CMK (cell line): ENCODE results near the gene MRAS.
"Not testable (repeated sequence)": the region's sequence is repeated elsewhere in the genome, so short reads cannot be mapped to it uniquely, and the experiment has no call there.

Source experiments
- DNase-seq: peaks from one replicate; pipeline ENCODE4 v3.0.0-alpha.2; 2010; ENCODE audit warnings: low read depth

Gene MRAS

DNA sequence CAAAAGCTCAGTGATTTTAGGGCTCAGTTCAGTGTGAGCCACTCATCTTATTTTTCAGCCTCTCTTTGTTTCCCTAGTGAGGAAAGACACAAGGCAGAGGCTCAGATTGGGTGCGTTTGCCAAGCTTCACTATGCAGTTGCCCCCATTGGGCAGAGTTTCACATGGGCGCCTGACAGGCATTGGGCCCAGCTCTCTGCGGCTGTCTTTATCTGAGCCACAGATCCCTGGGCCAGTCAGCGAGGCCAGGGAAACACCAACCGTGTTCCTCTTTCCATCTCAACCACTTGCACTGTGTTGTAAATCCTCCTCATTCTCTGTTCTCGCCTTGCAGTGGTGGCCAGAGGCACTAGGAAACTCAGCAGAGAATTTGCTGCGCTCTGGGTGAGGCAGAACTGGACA, 96.9 kb downstream of the MRAS start:
- DNase-seq = no peak

DNA sequence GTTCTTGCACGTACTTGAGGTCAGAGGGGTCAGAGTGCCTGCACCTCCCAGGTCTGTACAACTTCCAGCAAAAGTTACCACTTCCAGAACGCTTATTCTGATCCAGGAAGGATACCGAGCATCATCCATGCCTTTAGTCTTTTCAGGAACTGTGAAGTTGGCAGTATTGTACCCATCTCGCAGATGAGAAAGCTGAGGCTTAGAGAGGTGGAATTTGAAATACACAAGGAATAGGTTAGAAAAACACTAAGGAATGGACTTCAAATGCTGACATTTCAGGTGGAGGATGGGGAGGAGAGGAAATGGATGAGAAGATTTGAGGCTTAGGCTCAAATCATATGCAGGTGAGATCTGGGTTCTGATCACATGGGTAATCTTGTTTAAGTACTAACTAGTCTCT, 97.3 kb downstream of the MRAS start:
- DNase-seq = no peak

GRCh38 chr3:138448631-138449030, 100.3 kb downstream of the MRAS start:
- DNase-seq = no peak

GRCh38 chr3:138449490-138449889, 101.1 kb downstream of the MRAS start:
- no peak for DNase-seq

DNA sequence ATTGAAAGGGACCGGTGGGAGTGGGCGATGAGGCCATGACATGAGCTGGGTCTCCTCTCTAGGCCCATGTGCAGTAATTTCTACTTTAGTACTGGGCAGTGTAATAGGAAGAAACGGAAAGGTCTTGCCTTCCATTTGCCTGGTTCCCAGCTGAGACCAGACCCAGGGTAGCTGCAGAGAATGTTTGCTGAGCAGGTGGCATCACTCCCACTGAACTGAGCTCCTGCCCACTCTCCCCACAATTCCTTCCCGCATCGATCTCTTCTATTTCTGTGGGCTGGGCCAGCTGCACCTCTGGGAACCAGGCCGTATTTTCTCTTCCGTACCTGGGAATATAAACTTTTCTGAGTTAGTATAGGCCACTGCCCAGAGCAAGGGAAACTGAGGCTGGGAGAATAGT, 101.8 kb downstream of the MRAS start:
- DNase-seq = no peak

- DNase-seq = no peak
Measured at GRCh38 chr3:138450704-138451424, 102.5 kb downstream of the MRAS start.

DNA sequence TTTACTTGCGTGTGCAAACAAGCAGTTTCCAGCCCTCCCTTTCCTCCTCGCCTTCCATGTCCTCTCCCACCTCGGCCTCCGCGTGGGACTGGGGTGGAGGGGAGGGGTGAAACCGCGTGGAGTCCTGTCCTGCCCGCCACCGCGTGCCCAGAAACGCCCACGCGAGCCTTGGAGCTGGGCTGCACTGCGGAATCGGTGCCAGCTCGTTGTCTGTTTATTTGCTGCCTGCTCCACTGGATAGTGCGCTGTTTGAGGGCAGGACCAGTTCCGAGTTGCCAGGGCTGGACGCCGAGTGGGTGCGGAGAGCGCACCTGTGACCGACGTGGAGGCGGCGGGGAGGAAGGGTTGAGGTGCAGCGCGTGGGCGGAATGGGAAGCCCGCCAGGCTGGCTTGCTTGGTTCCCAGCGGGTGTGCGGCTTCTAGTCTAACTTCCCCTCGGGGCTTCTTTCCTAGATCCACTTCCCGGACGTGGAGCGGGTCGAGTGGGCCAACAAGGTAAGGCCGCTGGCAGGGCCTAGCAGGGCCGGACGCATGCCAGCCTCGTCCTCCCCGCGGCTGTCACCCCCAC, 103.3 kb downstream of the MRAS start:
- no peak for DNase-seq

DNA sequence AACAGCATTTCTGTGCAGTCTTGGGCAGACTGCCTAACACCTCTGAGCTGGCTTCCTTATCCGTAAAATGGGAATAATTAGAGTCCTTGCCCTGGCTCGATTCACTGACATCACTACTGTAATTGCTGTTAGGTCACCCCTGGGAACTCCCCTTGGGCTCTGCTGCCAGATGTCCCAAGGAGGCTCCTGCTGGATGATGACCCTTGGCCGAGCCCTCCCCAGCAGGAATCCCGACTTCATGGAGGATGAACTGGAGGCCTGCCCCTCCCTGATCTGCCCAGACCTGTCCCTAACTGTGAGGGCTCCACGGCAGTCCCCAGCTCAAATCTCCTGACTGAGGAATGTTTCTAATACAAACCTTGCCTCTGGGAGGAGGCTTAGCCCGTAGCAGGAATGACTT, 104.1 kb downstream of the MRAS start:
- DNase-seq = no peak

GRCh38 chr3:138453940-138454339, 105.6 kb downstream of the MRAS start:
- DNase-seq = not testable (repeated sequence)
